UCSD-AML1 (cell line): ENCODE data around the gene SLC9A3.
"Not testable (repeated sequence)": the region's sequence is repeated elsewhere in the genome, so short reads cannot be mapped to it uniquely, and the experiment has no call there.

ENCODE experiments used
- DNase-seq: peaks from one replicate; lab custom pipeline; 2025; ENCODE audit not compliant: unreplicated experiment; lab: John Stamatoyannopoulos, UW

SLC9A3 gene

GRCh38 chr5:492314-492893 is 31.8 kb downstream of the SLC9A3 start:
- no peak for DNase-seq

GRCh38 chr5:491856-492155 is 32.4 kb downstream of the SLC9A3 start:
- DNase-seq: no peak

GRCh38 chr5:491119-491855 is 33.0 kb downstream of the SLC9A3 start:
- no peak for DNase-seq

- DNase-seq: no peak
These were observed 33.8 kb downstream of the SLC9A3 start for GRCh38 chr5:490116-491106.

- DNase-seq: no peak
These were observed 34.6 kb downstream of the SLC9A3 start for GRCh38 chr5:489689-490080.

GRCh38 chr5:488744-489688 is 35.2 kb downstream of the SLC9A3 start:
- DNase-seq: no peak

- DNase-seq: no peak
These were observed 36.0 kb downstream of the SLC9A3 start for GRCh38 chr5:488241-488640.

GRCh38 chr5:486597-486996 is 37.7 kb downstream of the SLC9A3 start:
- not testable (repeated sequence) for DNase-seq

GRCh38 chr5:485946-486491 is 38.2 kb downstream of the SLC9A3 start:
- DNase-seq: no peak

- DNase-seq: no peak
These were observed 38.9 kb downstream of the SLC9A3 start for GRCh38 chr5:485113-485945.

- DNase-seq: no peak
These were observed 39.7 kb downstream of the SLC9A3 start for GRCh38 chr5:484556-484955.

- no peak for DNase-seq
These were observed 40.7 kb downstream of the SLC9A3 start for GRCh38 chr5:483434-484140.

- no peak for DNase-seq
These were observed 41.2 kb downstream of the SLC9A3 start for GRCh38 chr5:483011-483410.

- DNase-seq: no peak
These were observed 41.7 kb downstream of the SLC9A3 start for GRCh38 chr5:482506-482905.

- no peak for DNase-seq
These were observed 42.2 kb downstream of the SLC9A3 start for GRCh38 chr5:482021-482420.

- no peak for DNase-seq
These were observed 42.9 kb downstream of the SLC9A3 start for GRCh38 chr5:481347-481746.

GRCh38 chr5:479566-480319 is 44.5 kb downstream of the SLC9A3 start:
- no peak for DNase-seq

GRCh38 chr5:478982-479535 is 45.2 kb downstream of the SLC9A3 start:
- no peak for DNase-seq
